GM18868 (cell line): ENCODE results near the gene PRAC1.
"Not testable (repeated sequence)": the region's sequence is repeated elsewhere in the genome, so short reads cannot be mapped to it uniquely, and the experiment has no call there.

Experiments used
- ATAC-seq: cut with Tn5 transposase; IDR thresholded peaks from one replicate; pipeline ENCODE4 v1.9.1; 2021; ENCODE audit warnings: mild to moderate bottlenecking, moderate library complexity; ENCODE audit not compliant: unreplicated experiment

PRAC1 gene

GRCh38 chr17:48727415-48728175 is 5.3 kb upstream of the PRAC1 start:
- no peak for ATAC-seq

GRCh38 chr17:48726916-48727286 is 4.6 kb upstream of the PRAC1 start:
- ATAC-seq: no peak

GRCh38 chr17:48726114-48726915 is 4.0 kb upstream of the PRAC1 start:
- no peak for ATAC-seq

- ATAC-seq: no peak
Observed at GRCh38 chr17:48725288-48726064, 3.2 kb upstream of the PRAC1 start.

- no peak for ATAC-seq
Observed at GRCh38 chr17:48725004-48725287, 2.6 kb upstream of the PRAC1 start.

GRCh38 chr17:48724251-48725003 is 2.1 kb upstream of the PRAC1 start:
- no peak for ATAC-seq

GRCh38 chr17:48723423-48724250 is 1.3 kb upstream of the PRAC1 start:
- ATAC-seq: no peak

- no peak for ATAC-seq
Observed at GRCh38 chr17:48722915-48723422, 651 bp upstream of the PRAC1 start, which contains the start of gene PRAC2. PRAC2 (plus strand) TSS chr17:48723185; CDS start chr17:48724411, 1,226 bp downstream.

- ATAC-seq: no peak
Observed at GRCh38 chr17:48721009-48721402, 1.3 kb downstream of the PRAC1 start.

GRCh38 chr17:48720266-48721008 is 1.9 kb downstream of the PRAC1 start:
- ATAC-seq: no peak

GRCh38 chr17:48719642-48720265 is 2.6 kb downstream of the PRAC1 start:
- no peak for ATAC-seq

- ATAC-seq: no peak
Observed at GRCh38 chr17:48718761-48719641, 3.3 kb downstream of the PRAC1 start.

GRCh38 chr17:48718227-48718760 is 4.0 kb downstream of the PRAC1 start:
- ATAC-seq: no peak

- no peak for ATAC-seq
Observed at GRCh38 chr17:48717367-48718226, 4.7 kb downstream of the PRAC1 start.

- ATAC-seq: not testable (repeated sequence)
Observed at GRCh38 chr17:48716549-48716948, 5.8 kb downstream of the PRAC1 start.
